GM23338 (cell line): ENCODE results near the gene TNFSF9.
"Not testable (repeated sequence)": the region's sequence is repeated elsewhere in the genome, so short reads cannot be mapped to it uniquely, and the experiment has no call there.

ENCODE experiments used
- EZH2 ChIP-seq: fragments of 200-600 bp; sonication (generic); IDR thresholded peaks from one replicate; pipeline ENCODE4 v1.8.0; 2017; ENCODE audit warnings: antibody characterized with exemption, mild to moderate bottlenecking, low read depth; ENCODE audit not compliant: unreplicated experiment
- EZH2phosphoT487 ChIP-seq: fragments of 200-600 bp; sonication (generic); IDR thresholded peaks from one replicate; pipeline ENCODE4 v1.8.1; 2018; ENCODE audit warnings: antibody characterized with exemption; ENCODE audit not compliant: unreplicated experiment
- JUNB ChIP-seq: IDR thresholded peaks from one replicate; pipeline ENCODE4 v1.6.1; 2016; ENCODE audit warnings: antibody characterized with exemption; ENCODE audit not compliant: unreplicated experiment
- NANOG ChIP-seq: IDR thresholded peaks from 2 replicates; pipeline ENCODE4 v1.6.1; 2016; ENCODE audit warnings: antibody characterized with exemption, borderline replicate concordance
- POLR2AphosphoS5 ChIP-seq: IDR thresholded peaks from 2 replicates; pipeline ENCODE4 v1.6.1; 2016; ENCODE audit warnings: antibody characterized with exemption, low read depth
- STAT1 ChIP-seq: IDR thresholded peaks from one replicate; pipeline ENCODE4 v1.6.1; 2016; ENCODE audit warnings: antibody characterized with exemption; ENCODE audit not compliant: unreplicated experiment
- ZNF114 ChIP-seq: fragments of 250-450 bp; sonication (Bioruptor Pico); IDR thresholded peaks from 2 replicates; pipeline ENCODE4 v1.5.0; 2020; ENCODE audit warnings: mild to moderate bottlenecking, moderate library complexity
- ZNF331 ChIP-seq: fragments of 250-450 bp; sonication (Bioruptor Pico); IDR thresholded peaks from 2 replicates; pipeline ENCODE4 v1.5.0; 2020; ENCODE audit warnings: low read depth, mild to moderate bottlenecking, moderate library complexity
- TF ChIP-seq, protein P1 (sequence below), 2 experiments: fragments of 200-600 bp in 1 of 2; sonication (generic) in 1 of 2; conservative IDR thresholded peaks; 2 replicates each; pipeline versions ENCODE4 v1.5.1 to v1.6.1; 2016 to 2017; ENCODE audit warnings: antibody characterized with exemption in 2 of 2, low read depth in 2 of 2, mild to moderate bottlenecking in 2 of 2, moderate library complexity in 1 of 2
- TF ChIP-seq, protein P2 (sequence below): IDR thresholded peaks from one replicate; pipeline ENCODE4 v1.6.1; 2018; ENCODE audit warnings: antibody characterized with exemption; ENCODE audit not compliant: unreplicated experiment
- TF ChIP-seq, protein P3 (sequence below): fragments of 250-450 bp; sonication (Bioruptor Pico); IDR thresholded peaks from 2 replicates; pipeline ENCODE4 v1.5.0; 2020; ENCODE audit warnings: mild to moderate bottlenecking, moderate library complexity

DNA sequence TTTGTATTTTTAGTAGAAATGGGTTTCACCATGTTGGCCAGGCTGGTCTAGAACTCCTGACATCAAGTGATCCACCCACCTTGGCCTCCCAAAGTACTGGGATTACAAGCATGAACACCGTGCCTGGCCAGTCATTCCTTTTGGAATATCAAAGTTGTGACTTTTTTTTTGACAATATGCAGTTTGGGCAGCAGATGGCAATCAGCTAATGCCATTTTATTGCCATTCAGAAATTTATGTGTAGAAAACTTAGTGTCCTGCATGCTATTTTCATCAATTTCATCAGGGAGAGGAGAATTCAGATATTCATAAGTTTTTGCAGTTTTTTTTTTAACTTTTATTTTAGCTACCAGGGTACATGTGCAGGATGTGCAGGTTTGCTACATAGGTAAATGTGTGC is 31.6 kb downstream of the TNFSF9 start:
- TF ChIP-seq, protein P1, sequence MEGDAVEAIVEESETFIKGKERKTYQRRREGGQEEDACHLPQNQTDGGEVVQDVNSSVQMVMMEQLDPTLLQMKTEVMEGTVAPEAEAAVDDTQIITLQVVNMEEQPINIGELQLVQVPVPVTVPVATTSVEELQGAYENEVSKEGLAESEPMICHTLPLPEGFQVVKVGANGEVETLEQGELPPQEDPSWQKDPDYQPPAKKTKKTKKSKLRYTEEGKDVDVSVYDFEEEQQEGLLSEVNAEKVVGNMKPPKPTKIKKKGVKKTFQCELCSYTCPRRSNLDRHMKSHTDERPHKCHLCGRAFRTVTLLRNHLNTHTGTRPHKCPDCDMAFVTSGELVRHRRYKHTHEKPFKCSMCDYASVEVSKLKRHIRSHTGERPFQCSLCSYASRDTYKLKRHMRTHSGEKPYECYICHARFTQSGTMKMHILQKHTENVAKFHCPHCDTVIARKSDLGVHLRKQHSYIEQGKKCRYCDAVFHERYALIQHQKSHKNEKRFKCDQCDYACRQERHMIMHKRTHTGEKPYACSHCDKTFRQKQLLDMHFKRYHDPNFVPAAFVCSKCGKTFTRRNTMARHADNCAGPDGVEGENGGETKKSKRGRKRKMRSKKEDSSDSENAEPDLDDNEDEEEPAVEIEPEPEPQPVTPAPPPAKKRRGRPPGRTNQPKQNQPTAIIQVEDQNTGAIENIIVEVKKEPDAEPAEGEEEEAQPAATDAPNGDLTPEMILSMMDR (conservative IDR thresholded peaks at IDR 0.05; ENCODE audit: low read depth in 2 of 2): not testable (repeated sequence)
- TF ChIP-seq ZNF331 (CRISPR knock-in tag); EZH2; EZH2phosphoT487; POLR2AphosphoS5; ZNF114 (CRISPR knock-in tag); JUNB; STAT1; NANOG: not testable (repeated sequence)
- TF ChIP-seq, protein P2, sequence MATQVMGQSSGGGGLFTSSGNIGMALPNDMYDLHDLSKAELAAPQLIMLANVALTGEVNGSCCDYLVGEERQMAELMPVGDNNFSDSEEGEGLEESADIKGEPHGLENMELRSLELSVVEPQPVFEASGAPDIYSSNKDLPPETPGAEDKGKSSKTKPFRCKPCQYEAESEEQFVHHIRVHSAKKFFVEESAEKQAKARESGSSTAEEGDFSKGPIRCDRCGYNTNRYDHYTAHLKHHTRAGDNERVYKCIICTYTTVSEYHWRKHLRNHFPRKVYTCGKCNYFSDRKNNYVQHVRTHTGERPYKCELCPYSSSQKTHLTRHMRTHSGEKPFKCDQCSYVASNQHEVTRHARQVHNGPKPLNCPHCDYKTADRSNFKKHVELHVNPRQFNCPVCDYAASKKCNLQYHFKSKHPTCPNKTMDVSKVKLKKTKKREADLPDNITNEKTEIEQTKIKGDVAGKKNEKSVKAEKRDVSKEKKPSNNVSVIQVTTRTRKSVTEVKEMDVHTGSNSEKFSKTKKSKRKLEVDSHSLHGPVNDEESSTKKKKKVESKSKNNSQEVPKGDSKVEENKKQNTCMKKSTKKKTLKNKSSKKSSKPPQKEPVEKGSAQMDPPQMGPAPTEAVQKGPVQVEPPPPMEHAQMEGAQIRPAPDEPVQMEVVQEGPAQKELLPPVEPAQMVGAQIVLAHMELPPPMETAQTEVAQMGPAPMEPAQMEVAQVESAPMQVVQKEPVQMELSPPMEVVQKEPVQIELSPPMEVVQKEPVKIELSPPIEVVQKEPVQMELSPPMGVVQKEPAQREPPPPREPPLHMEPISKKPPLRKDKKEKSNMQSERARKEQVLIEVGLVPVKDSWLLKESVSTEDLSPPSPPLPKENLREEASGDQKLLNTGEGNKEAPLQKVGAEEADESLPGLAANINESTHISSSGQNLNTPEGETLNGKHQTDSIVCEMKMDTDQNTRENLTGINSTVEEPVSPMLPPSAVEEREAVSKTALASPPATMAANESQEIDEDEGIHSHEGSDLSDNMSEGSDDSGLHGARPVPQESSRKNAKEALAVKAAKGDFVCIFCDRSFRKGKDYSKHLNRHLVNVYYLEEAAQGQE: not testable (repeated sequence)
- TF ChIP-seq, protein P3, sequence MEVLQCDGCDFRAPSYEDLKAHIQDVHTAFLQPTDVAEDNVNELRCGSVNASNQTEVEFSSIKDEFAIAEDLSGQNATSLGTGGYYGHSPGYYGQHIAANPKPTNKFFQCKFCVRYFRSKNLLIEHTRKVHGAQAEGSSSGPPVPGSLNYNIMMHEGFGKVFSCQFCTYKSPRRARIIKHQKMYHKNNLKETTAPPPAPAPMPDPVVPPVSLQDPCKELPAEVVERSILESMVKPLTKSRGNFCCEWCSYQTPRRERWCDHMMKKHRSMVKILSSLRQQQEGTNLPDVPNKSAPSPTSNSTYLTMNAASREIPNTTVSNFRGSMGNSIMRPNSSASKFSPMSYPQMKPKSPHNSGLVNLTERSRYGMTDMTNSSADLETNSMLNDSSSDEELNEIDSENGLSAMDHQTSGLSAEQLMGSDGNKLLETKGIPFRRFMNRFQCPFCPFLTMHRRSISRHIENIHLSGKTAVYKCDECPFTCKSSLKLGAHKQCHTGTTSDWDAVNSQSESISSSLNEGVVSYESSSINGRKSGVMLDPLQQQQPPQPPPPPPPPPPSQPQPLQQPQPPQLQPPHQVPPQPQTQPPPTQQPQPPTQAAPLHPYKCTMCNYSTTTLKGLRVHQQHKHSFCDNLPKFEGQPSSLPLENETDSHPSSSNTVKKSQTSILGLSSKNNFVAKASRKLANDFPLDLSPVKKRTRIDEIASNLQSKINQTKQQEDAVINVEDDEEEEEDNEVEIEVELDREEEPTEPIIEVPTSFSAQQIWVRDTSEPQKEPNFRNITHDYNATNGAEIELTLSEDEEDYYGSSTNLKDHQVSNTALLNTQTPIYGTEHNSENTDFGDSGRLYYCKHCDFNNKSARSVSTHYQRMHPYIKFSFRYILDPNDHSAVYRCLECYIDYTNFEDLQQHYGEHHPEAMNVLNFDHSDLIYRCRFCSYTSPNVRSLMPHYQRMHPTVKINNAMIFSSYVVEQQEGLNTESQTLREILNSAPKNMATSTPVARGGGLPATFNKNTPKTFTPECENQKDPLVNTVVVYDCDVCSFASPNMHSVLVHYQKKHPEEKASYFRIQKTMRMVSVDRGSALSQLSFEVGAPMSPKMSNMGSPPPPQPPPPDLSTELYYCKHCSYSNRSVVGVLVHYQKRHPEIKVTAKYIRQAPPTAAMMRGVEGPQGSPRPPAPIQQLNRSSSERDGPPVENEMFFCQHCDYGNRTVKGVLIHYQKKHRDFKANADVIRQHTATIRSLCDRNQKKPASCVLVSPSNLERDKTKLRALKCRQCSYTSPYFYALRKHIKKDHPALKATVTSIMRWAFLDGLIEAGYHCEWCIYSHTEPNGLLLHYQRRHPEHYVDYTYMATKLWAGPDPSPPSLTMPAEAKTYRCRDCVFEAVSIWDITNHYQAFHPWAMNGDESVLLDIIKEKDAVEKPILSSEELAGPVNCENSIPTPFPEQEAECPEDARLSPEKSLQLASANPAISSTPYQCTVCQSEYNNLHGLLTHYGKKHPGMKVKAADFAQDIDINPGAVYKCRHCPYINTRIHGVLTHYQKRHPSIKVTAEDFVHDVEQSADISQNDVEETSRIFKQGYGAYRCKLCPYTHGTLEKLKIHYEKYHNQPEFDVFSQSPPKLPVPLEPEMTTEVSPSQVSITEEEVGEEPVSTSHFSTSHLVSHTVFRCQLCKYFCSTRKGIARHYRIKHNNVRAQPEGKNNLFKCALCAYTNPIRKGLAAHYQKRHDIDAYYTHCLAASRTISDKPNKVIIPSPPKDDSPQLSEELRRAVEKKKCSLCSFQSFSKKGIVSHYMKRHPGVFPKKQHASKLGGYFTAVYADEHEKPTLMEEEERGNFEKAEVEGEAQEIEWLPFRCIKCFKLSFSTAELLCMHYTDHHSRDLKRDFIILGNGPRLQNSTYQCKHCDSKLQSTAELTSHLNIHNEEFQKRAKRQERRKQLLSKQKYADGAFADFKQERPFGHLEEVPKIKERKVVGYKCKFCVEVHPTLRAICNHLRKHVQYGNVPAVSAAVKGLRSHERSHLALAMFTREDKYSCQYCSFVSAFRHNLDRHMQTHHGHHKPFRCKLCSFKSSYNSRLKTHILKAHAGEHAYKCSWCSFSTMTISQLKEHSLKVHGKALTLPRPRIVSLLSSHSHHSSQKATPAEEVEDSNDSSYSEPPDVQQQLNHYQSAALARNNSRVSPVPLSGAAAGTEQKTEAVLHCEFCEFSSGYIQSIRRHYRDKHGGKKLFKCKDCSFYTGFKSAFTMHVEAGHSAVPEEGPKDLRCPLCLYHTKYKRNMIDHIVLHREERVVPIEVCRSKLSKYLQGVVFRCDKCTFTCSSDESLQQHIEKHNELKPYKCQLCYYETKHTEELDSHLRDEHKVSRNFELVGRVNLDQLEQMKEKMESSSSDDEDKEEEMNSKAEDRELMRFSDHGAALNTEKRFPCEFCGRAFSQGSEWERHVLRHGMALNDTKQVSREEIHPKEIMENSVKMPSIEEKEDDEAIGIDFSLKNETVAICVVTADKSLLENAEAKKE (CRISPR knock-in tag): not testable (repeated sequence)
